ENCODE results near the gene EHMT1.

EHMT1 gene

GRCh38 chr9:137691646-137692351 is 73.0 kb downstream of the EHMT1 start:
- DNase-seq (ENCODE audit: insufficient read length): no peak
- peak; percentile 68 for FAIRE-seq
- no peak for TF ChIP-seq POLR2AphosphoS5 (IDR thresholded peaks at IDR 0.05; ENCODE audit: low read depth, low read length)
- TF ChIP-seq POLR2A (IDR thresholded peaks at IDR 0.05; ENCODE audit: low read depth, low read length): no peak
- no peak for TF ChIP-seq TAF1 (IDR thresholded peaks at IDR 0.05; ENCODE audit: borderline replicate concordance, low read depth, low read length)

GRCh38 chr9:137694236-137694959 is 75.6 kb downstream of the EHMT1 start:
- FAIRE-seq (no peak), DNase-seq (ENCODE audit: insufficient read length) (no peak)
- TF ChIP-seq POLR2A (IDR thresholded peaks at IDR 0.05; ENCODE audit: low read depth, low read length) (no peak), TAF1 (IDR thresholded peaks at IDR 0.05; ENCODE audit: borderline replicate concordance, low read depth, low read length) (no peak), POLR2AphosphoS5 (IDR thresholded peaks at IDR 0.05; ENCODE audit: low read depth, low read length) (no peak)

GRCh38 chr9:137694962-137695875 is 76.4 kb downstream of the EHMT1 start:
- DNase-seq (ENCODE audit: insufficient read length): peak; percentile 62
- FAIRE-seq: no peak
- TF ChIP-seq POLR2A (IDR thresholded peaks at IDR 0.05; ENCODE audit: low read depth, low read length) (no peak), TAF1 (IDR thresholded peaks at IDR 0.05; ENCODE audit: borderline replicate concordance, low read depth, low read length) (no peak), POLR2AphosphoS5 (IDR thresholded peaks at IDR 0.05; ENCODE audit: low read depth, low read length) (no peak)

DNA sequence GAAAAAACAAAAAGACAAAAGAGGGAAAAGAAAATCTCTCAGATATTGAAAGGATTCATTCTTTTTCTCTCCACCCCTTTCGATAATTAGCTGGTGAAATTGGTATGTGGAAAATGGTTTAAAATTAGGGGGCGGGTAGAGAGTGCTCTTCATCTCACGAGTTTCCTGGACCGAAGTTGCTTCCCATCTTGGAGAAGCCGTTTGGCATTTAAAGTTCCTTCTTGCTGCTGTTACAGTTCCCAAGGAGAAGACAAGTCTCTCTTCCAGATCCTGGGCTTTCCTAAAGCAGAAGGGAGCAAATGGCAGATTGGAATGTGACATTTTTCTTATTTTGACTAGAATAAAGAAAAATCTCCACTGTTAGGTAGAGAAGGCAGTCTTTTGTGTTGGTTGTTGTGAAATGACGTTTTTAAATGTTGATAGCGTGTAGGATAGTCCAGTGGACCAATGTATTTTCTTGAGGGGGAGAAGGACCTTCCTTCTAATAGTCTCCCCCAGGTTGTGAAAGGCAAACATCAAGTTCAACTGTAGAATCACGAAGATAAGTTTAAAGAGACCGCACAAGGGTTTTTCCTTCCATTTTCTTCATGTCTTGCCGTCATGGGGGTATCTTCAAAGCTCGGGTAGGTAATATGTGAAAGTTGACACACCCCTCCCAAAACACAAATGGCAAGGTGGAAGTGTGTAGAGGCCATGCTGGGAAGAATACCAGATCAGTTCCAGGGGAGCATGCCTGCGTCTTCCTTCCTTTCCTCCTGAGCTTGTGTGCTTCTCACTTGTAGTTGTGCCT is 77.5 kb downstream of the EHMT1 start:
- FAIRE-seq: no peak

GRCh38 chr9:137697193-137697592 is 78.4 kb downstream of the EHMT1 start:
- FAIRE-seq (no peak), DNase-seq (ENCODE audit: insufficient read length) (no peak)
- no peak for TF ChIP-seq POLR2A (IDR thresholded peaks at IDR 0.05; ENCODE audit: low read depth, low read length)
- no peak for TF ChIP-seq TAF1 (IDR thresholded peaks at IDR 0.05; ENCODE audit: borderline replicate concordance, low read depth, low read length)
- TF ChIP-seq POLR2AphosphoS5 (IDR thresholded peaks at IDR 0.05; ENCODE audit: low read depth, low read length): no peak

More for the DNA sequence above, 77.5 kb downstream of the EHMT1 start:
- TF ChIP-seq TAF1 (IDR thresholded peaks at IDR 0.05; ENCODE audit: borderline replicate concordance, low read depth, low read length) (no peak), POLR2AphosphoS5 (IDR thresholded peaks at IDR 0.05; ENCODE audit: low read depth, low read length) (no peak), POLR2A (IDR thresholded peaks at IDR 0.05; ENCODE audit: low read depth, low read length) (no peak)
- no peak for DNase-seq (ENCODE audit: insufficient read length)

DNA sequence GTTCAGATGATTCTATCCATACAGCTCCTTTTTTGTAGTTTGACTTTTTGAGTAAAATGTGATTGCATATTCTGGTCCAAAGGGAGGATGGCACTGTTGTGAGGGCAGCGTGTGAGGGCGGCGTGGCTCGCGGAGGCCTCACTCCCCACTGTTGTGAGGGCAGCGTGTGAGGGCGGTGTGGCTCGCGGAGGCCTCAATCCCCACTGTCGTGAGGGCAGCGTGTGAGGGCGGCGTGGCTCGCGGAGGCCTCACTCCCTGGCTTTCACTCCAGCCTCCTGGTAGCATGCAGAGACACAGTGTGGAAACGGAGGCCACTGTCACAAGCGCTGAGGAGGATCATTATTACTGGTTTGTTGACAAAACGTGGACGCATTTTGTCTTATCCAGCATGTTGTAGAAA is 79.0 kb downstream of the EHMT1 start:
- DNase-seq (ENCODE audit: insufficient read length) (no peak), FAIRE-seq (no peak)

DNA sequence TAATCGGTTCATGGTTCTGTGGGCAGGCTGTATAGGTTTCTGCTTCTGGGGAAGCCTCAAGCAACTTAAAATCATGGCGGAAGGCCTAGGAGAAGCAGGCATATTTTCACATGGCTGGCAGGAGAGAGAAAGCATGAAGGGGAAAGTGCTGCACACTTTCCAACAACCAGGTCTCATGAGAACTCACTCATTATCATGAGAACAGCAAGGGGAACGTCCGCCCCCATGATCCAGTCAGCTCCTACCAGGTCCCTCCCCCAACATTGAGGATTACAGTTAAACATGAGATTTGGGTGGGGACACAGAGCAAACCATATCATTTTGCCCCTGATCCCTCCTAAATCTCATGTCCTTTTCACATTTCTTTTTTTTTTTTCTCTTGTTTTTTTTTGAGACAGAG is 82.1 kb downstream of the EHMT1 start:
- TF ChIP-seq POLR2AphosphoS5 (IDR thresholded peaks at IDR 0.05; ENCODE audit: low read depth, low read length): no peak
- no peak for TF ChIP-seq POLR2A (IDR thresholded peaks at IDR 0.05; ENCODE audit: low read depth, low read length)
- TF ChIP-seq TAF1 (IDR thresholded peaks at IDR 0.05; ENCODE audit: borderline replicate concordance, low read depth, low read length): no peak
- FAIRE-seq: no peak
- DNase-seq (ENCODE audit: insufficient read length): no peak

More for the DNA sequence above, 79.0 kb downstream of the EHMT1 start:
- TF ChIP-seq POLR2AphosphoS5 (IDR thresholded peaks at IDR 0.05; ENCODE audit: low read depth, low read length): no peak
- TF ChIP-seq POLR2A (IDR thresholded peaks at IDR 0.05; ENCODE audit: low read depth, low read length): no peak
- TF ChIP-seq TAF1 (IDR thresholded peaks at IDR 0.05; ENCODE audit: borderline replicate concordance, low read depth, low read length): no peak

GRCh38 chr9:137702615-137703379 is 84.0 kb downstream of the EHMT1 start:
- no peak for FAIRE-seq
- TF ChIP-seq POLR2AphosphoS5 (IDR thresholded peaks at IDR 0.05; ENCODE audit: low read depth, low read length) (no peak), TAF1 (IDR thresholded peaks at IDR 0.05; ENCODE audit: borderline replicate concordance, low read depth, low read length) (no peak), POLR2A (IDR thresholded peaks at IDR 0.05; ENCODE audit: low read depth, low read length) (no peak)
- DNase-seq (ENCODE audit: insufficient read length): no peak

- DNase-seq (ENCODE audit: insufficient read length): no peak
- no peak for FAIRE-seq
- TF ChIP-seq POLR2AphosphoS5 (IDR thresholded peaks at IDR 0.05; ENCODE audit: low read depth, low read length) (no peak), POLR2A (IDR thresholded peaks at IDR 0.05; ENCODE audit: low read depth, low read length) (no peak), TAF1 (IDR thresholded peaks at IDR 0.05; ENCODE audit: borderline replicate concordance, low read depth, low read length) (no peak)
Measured at GRCh38 chr9:137703842-137704508, 85.2 kb downstream of the EHMT1 start.
